GM19468 (cell line): ENCODE data around the gene AEBP1.

Experiments
- ATAC-seq: cut with Tn5 transposase; IDR thresholded peaks from one replicate; pipeline ENCODE4 v1.9.1; 2021; ENCODE audit warnings: mild to moderate bottlenecking, moderate library complexity, moderate number of reproducible peaks; ENCODE audit not compliant: unreplicated experiment; ENCODE audit errors: extremely low read depth

Gene AEBP1

GRCh38 chr7:44066111-44066460, 38.1 kb upstream of the AEBP1 start:
- no peak for ATAC-seq

DNA sequence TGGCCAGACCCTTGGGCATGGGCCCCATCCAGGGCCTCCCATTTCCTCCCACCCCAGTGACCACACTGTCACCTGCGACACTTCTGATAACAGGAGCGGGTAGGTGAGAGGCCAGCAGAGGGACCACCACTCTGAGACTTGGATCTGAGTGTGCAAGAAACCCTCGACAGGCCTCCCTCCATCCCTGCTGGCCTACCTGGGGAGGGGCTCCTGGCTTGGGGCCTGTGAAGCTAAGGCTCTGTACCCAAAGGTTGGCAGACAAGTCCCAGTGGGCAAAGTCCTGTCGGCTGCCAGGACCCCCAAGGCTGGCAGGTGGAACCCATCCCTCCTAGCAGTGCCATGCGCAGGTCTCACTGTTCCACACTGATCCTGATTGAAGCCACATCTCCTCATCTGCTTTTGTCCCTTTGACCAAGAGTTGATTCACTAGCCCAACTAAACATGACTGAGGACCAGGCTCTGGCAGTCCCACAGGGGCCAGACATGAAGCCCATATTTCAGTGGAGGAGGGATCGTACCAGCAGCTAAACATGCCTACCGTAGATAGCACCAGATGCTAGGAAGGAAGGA, 37.6 kb upstream of the AEBP1 start:
- ATAC-seq, result no peak

- no peak for ATAC-seq
These were observed 36.8 kb upstream of the AEBP1 start for GRCh38 chr7:44067064-44067951.

- no peak for ATAC-seq
These were observed 36.1 kb upstream of the AEBP1 start for GRCh38 chr7:44068054-44068453.

DNA sequence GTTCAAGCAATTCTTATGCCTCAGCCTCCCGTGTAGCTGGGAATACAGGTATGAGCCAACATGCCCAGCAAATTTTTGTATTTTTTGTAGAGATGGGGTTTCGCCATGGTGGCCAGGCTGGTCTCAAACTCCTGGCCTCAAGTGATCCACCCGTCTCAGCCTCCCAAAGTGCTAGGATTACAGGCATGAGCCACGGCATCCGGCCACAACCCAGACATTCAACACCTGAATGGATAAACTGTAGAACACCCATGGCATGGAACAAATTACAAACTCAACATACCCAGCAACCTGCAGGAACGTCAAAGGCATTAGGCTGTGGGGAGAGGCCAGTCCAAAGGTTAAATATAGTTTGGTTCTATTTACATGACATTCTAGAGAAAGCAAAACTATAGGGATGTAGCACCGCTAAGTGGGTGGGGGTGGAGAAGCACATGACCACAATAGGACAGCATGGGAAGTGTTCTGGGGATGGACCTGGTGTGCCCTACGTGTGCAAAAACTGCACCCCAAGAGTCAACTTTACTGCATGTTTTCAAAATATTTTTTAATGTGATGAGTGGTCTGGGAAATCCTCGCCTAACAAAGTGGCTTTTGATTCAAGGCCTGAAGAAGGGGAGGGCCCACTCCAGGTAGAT, 32.3 kb upstream of the AEBP1 start:
- no peak for ATAC-seq

DNA sequence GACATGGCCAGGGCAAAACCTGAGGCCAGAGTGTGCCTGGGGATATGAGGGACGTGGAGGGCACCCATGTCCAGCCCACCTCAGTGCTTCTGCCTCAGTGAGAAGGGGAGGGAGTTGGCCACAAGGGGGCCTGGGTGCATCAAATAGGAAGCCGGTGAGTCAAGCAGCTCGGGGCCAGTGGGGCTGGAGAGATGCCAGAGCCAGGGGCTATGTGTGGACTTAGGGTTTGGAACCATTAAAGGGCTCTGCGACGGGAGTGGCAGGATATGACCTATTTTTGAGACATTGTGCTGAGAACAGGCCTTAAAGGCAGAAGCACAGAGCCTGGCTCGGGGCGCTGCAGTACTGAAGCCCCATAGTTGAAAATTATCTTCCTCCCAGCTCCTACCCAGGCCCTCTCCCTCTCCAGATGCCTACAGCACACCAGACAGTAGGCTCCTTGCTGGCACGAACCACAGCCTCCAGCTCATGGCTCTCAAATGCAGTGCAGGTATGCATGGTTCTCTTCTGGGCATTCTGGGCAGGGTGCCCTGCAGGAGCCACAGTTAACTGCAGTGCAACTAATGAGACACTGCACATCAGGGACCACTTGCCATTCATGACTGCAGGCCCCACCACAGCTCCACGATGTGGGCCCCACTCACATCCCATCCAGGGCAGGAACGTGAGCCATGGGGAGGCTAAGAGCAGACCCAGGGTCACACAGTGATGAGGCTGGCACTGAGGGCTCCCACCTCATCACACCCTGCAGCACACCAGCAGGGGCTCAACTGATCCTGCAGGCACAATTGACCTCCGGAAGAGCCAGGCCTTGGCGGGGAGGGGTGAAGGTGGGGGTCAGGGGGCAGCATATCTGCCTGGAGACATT, 31.5 kb upstream of the AEBP1 start:
- no peak for ATAC-seq

GRCh38 chr7:44073664-44074348, 30.3 kb upstream of the AEBP1 start:
- ATAC-seq, result peak; percentile 44

GRCh38 chr7:44074349-44074695, 29.8 kb upstream of the AEBP1 start:
- ATAC-seq, result no peak

- no peak for ATAC-seq
These were observed 28.7 kb upstream of the AEBP1 start for GRCh38 chr7:44075296-44076075.

DNA sequence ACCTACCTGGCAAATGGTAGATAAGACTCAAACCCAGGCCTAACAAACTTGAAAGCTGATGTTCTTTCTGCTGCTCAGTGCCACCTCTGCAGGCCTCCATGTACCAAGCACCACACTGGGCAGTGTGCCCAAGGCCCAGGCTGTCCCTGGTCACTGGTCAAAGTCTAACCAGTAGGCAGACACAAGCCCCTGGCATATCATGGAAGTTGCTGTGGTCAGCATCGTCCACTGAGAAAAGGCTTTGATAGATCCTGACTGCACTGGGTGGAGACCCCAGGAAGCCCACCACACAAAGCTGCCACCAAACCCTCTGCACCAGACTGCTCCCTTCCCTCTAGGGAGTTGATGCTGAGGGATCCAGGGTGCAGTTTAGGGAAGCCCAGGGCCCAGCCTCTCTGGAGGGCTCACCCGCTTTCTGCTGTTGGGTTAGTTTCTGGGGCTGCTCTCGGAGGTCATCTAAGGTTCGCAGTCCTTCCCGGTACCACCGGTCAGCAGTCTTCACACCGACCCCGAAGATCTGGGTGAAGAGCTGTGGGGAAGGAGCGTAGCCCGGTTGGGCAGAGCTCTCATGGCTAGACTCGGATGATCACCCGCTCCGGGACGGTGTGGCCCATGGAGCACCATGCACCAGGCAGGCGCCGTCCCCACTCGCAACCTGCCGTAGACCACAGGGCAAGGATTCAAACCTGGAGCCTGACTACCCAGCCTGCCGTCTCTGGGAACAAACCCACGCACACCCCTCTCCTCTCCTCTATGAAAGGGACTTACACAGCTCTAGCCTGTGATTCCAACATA, 27.8 kb upstream of the AEBP1 start:
- no peak for ATAC-seq

- ATAC-seq, result no peak
These were observed 27.1 kb upstream of the AEBP1 start for GRCh38 chr7:44077061-44077460.

- ATAC-seq, result no peak
These were observed 26.5 kb upstream of the AEBP1 start for GRCh38 chr7:44077681-44078091.

- ATAC-seq, result no peak
These were observed 25.6 kb upstream of the AEBP1 start for GRCh38 chr7:44078521-44078920.

- no peak for ATAC-seq
These were observed 24.7 kb upstream of the AEBP1 start for GRCh38 chr7:44079331-44080021.

GRCh38 chr7:44080118-44080517, 24.0 kb upstream of the AEBP1 start:
- no peak for ATAC-seq

GRCh38 chr7:44080686-44081265, 23.4 kb upstream of the AEBP1 start:
- no peak for ATAC-seq

DNA sequence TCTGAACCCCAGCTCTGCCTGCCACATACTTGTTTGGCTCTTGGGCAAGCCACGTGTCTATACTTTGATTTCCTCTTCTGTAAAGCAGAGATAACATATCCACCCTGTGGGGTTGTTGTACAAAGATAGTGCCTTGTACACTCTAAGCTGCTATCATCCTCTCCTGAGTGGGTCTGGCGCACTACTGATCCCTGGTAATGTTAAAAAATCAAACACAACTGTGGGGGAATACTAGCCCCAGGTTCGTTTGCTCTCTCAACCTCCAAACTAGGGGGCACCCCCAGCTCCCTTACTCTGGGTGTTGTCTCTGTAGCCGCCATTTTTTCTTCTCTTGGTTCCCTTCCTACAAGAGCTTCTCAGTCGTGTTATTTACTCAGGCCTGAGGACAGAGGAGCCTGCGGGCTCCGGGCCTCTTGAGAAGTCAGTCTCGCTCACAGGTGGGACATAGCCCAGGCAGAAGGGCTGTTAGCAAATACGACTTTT, 22.8 kb upstream of the AEBP1 start:
- no peak for ATAC-seq
